OCI-M2 (cell line): Measurements from ENCODE around the gene KCP.

ENCODE experiments used
- DNase-seq: peaks from one replicate; lab custom pipeline; 2025; ENCODE audit not compliant: unreplicated experiment; lab: John Stamatoyannopoulos, UW

The KCP gene

GRCh38 chr7:128829391-128830166 lies 80.9 kb downstream of the KCP start:
- DNase-seq = no peak

- no peak for DNase-seq
Observed at GRCh38 chr7:128827971-128828711, 82.4 kb downstream of the KCP start.

- DNase-seq = no peak
Observed at GRCh38 chr7:128827248-128827958, 83.1 kb downstream of the KCP start.

GRCh38 chr7:128826916-128827247 lies 83.6 kb downstream of the KCP start:
- DNase-seq = no peak
